Mesodermal cell (in vitro differentiated cells): ENCODE results near the gene MRPS12.

Experiments used
- H3K27ac ChIP-seq: 2 replicates; pipeline ENCODE4 v1.7.0; 2013; ENCODE audit warnings: mild to moderate bottlenecking, low read depth, low read length, moderate library complexity; ENCODE audit not compliant: severe bottlenecking
- H3K36me3 ChIP-seq: 2 replicates; pipeline ENCODE4 v1.7.1; 2013; ENCODE audit warnings: mild to moderate bottlenecking, low read length, moderate library complexity; ENCODE audit not compliant: control insufficient read depth, insufficient read depth
- H3K4me1 ChIP-seq: one replicate; pipeline ENCODE4 v1.7.1; 2013; ENCODE audit warnings: mild to moderate bottlenecking, low read length; ENCODE audit not compliant: insufficient read depth, control insufficient read depth, poor library complexity, severe bottlenecking
- H3K4me3 ChIP-seq: 2 replicates; pipeline ENCODE4 v1.7.0; 2013; ENCODE audit warnings: low read length, control low read depth, mild to moderate bottlenecking; ENCODE audit not compliant: insufficient read depth, poor library complexity, severe bottlenecking; ENCODE audit errors: extremely low read depth
- H3K9me3 ChIP-seq: 2 replicates; pipeline ENCODE4 v1.7.1; 2013; ENCODE audit warnings: mild to moderate bottlenecking, low read length, moderate library complexity; ENCODE audit not compliant: control insufficient read depth
- WGBS, 2 experiments: methylation state at CpG; one replicate each; pipeline ENCODE4 v1.1.5; 2013; ENCODE audit warnings: missing lambda C conversion rate in 2 of 2; ENCODE audit not compliant: insufficient coverage in 2 of 2; 5-methylcytosine and 5-hydroxymethylcytosine counted together

Gene MRPS12

GRCh38 chr19:38899447-38900201 is 31.1 kb upstream of the MRPS12 start, which contains the start of the genes NFKBIB and SIRT2:
Gene NFKBIB, plus strand, starts transcription at chr19:38899969. Its CDS starts 64 bp downstream, at chr19:38900033.
Gene SIRT2, minus strand, starts transcription at chr19:38899618. Its CDS starts 97 bp downstream, at chr19:38899521.
- Histone ChIP-seq H3K36me3 (no peaks in the 10 kb centered on the region), H3K27ac (peak within 1 kb of the TSS; percentile 94), H3K9me3 (peaks cover 4% of the 10 kb centered on the region), H3K4me1 (peaks cover 17% of the 10 kb centered on the region), H3K4me3 (peak within 1 kb of the TSS; percentile 65)
- 1 to 3% methylated on average over 54 to 64 of the region's 64 CpGs for WGBS, 2 experiments

GRCh38 chr19:38900202-38900629 is 30.5 kb upstream of the MRPS12 start:
- H3K4me1 ChIP-seq: peaks cover 17% of the 10 kb centered on the region
- WGBS, 2 experiments: 0 to 5% methylated on average over 6 to 7 of the region's 8 CpGs
- H3K27ac ChIP-seq: peak overlapping the region; percentile 94
- H3K9me3 ChIP-seq: peaks cover 4% of the 10 kb centered on the region
- no peaks in the 10 kb centered on the region for H3K36me3 ChIP-seq
- H3K4me3 ChIP-seq: peak overlapping the region; percentile 65

GRCh38 chr19:38900743-38901190 is 30.0 kb upstream of the MRPS12 start:
- WGBS, 2 experiments: 78 to 82% methylated on average over 1 to 2 of the region's 3 CpGs
- peaks cover 4% of the 10 kb centered on the region for H3K9me3 ChIP-seq
- H3K36me3 ChIP-seq: peaks cover 4% of the 10 kb centered on the region
- peaks cover 17% of the 10 kb centered on the region for H3K4me1 ChIP-seq
- peak overlapping the region; percentile 94 for H3K27ac ChIP-seq
- peak overlapping the region; percentile 65 for H3K4me3 ChIP-seq

GRCh38 chr19:38901683-38902082 is 29.1 kb upstream of the MRPS12 start:
- Histone ChIP-seq H3K36me3 (peaks cover 10% of the 10 kb centered on the region), H3K4me3 (no peak overlapping the region), H3K27ac (no peak overlapping the region), H3K4me1 (peaks cover 17% of the 10 kb centered on the region), H3K9me3 (peaks cover 4% of the 10 kb centered on the region)
- WGBS, 2 experiments: 89% methylated on average over 1 of the region's 1 CpG

GRCh38 chr19:38904581-38905539 is 25.9 kb upstream of the MRPS12 start:
- H3K36me3 ChIP-seq: peaks cover 22% of the 10 kb centered on the region
- no peak overlapping the region for H3K27ac ChIP-seq
- peaks cover 12% of the 10 kb centered on the region for H3K4me1 ChIP-seq
- H3K9me3 ChIP-seq: peaks cover 4% of the 10 kb centered on the region
- H3K4me3 ChIP-seq: no peak overlapping the region
- WGBS, 2 experiments: 93 to 96% methylated on average over 22 to 31 of the region's 35 CpGs

GRCh38 chr19:38905620-38906019 is 25.1 kb upstream of the MRPS12 start:
- Histone ChIP-seq H3K27ac (no peak overlapping the region), H3K4me3 (no peak overlapping the region), H3K36me3 (peaks cover 22% of the 10 kb centered on the region), H3K4me1 (peaks cover 11% of the 10 kb centered on the region), H3K9me3 (peaks cover 4% of the 10 kb centered on the region)
- 87 to 100% methylated on average over 4 of the region's 4 CpGs for WGBS, 2 experiments

GRCh38 chr19:38907227-38907626 is 23.5 kb upstream of the MRPS12 start:
- Histone ChIP-seq H3K27ac (no peak overlapping the region), H3K9me3 (no peaks in the 10 kb centered on the region), H3K36me3 (peaks cover 22% of the 10 kb centered on the region), H3K4me3 (no peak overlapping the region), H3K4me1 (no peaks in the 10 kb centered on the region)
- 96% methylated on average over 27 to 29 of the region's 29 CpGs for WGBS, 2 experiments

- Histone ChIP-seq H3K4me3 (no peak overlapping the region), H3K27ac (no peak overlapping the region)
- WGBS, 2 experiments: 97 to 100% methylated on average over 12 of the region's 12 CpGs
These were observed 23.1 kb upstream of the MRPS12 start for GRCh38 chr19:38907670-38908069.

GRCh38 chr19:38908911-38909310 is 21.8 kb upstream of the MRPS12 start:
- peaks cover 22% of the 10 kb centered on the region for H3K36me3 ChIP-seq
- H3K9me3 ChIP-seq: no peaks in the 10 kb centered on the region
- no peaks in the 10 kb centered on the region for H3K4me1 ChIP-seq
- no peak overlapping the region for H3K27ac ChIP-seq
- WGBS, 2 experiments: 81 to 92% methylated on average over 3 to 7 of the region's 10 CpGs
- no peak overlapping the region for H3K4me3 ChIP-seq

More at GRCh38 chr19:38907670-38908069, 23.1 kb upstream of the MRPS12 start:
- no peaks in the 10 kb centered on the region for H3K4me1 ChIP-seq
- peaks cover 22% of the 10 kb centered on the region for H3K36me3 ChIP-seq
- no peaks in the 10 kb centered on the region for H3K9me3 ChIP-seq

- no peak overlapping the region for H3K4me3 ChIP-seq
- no peak overlapping the region for H3K27ac ChIP-seq
- H3K4me1 ChIP-seq: no peaks in the 10 kb centered on the region
- 95 to 99% methylated on average over 3 to 7 of the region's 12 CpGs for WGBS, 2 experiments
- H3K36me3 ChIP-seq: peaks cover 22% of the 10 kb centered on the region
- H3K9me3 ChIP-seq: no peaks in the 10 kb centered on the region
These were observed 20.3 kb upstream of the MRPS12 start for GRCh38 chr19:38910488-38910887.
